Fibroblast of mammary gland (primary cell): ENCODE data around the gene RAI14.
A peak's percentile ranks its signal among the peaks of the same experiment; 100 is the strongest.
"Not testable (repeated sequence)": the region's sequence is repeated elsewhere in the genome, so short reads cannot be mapped to it uniquely, and the experiment has no call there.

Experiments used
- DNase-seq: peaks from one replicate; pipeline ENCODE4 v3.0.0-alpha.2; 2010; ENCODE audit warnings: low read depth
- H3K4me3 ChIP-seq: 2 replicates; pipeline ENCODE4 v1.5.1; 2011; ENCODE audit warnings: low read depth, mild to moderate bottlenecking, low read length, moderate library complexity; ENCODE audit not compliant: control insufficient read depth
- CTCF ChIP-seq: conservative IDR thresholded peaks from 2 replicates; pipeline ENCODE4 v1.5.1; 2011; ENCODE audit warnings: low read depth, low read length, inconsistent platforms; ENCODE audit not compliant: control insufficient read depth, insufficient read depth

The RAI14 gene

GRCh38 chr5:34826347-34826746 lies 170.2 kb downstream of the RAI14 start:
- no peak for TF ChIP-seq CTCF
- no peak for DNase-seq
- no peak overlapping the region for H3K4me3 ChIP-seq

GRCh38 chr5:34827588-34828506 lies 171.7 kb downstream of the RAI14 start:
- no peak for TF ChIP-seq CTCF
- no peak for DNase-seq
- no peak overlapping the region for H3K4me3 ChIP-seq

- H3K4me3 ChIP-seq, result not testable (repeated sequence)
Measured at GRCh38 chr5:34830827-34831226, 174.7 kb downstream of the RAI14 start.

GRCh38 chr5:34831303-34831702 lies 175.2 kb downstream of the RAI14 start:
- no peak overlapping the region for H3K4me3 ChIP-seq
- no peak for DNase-seq
- TF ChIP-seq CTCF, result no peak

More at GRCh38 chr5:34830827-34831226, 174.7 kb downstream of the RAI14 start:
- not testable (repeated sequence) for DNase-seq

- no peak for DNase-seq
- TF ChIP-seq CTCF, result no peak
- H3K4me3 ChIP-seq, result no peak overlapping the region
Measured at GRCh38 chr5:34832568-34832967, 176.4 kb downstream of the RAI14 start.

- no peak for DNase-seq
- no peak overlapping the region for H3K4me3 ChIP-seq
- TF ChIP-seq CTCF, result no peak
Measured at GRCh38 chr5:34833090-34833489, 177.0 kb downstream of the RAI14 start.

- peak; percentile 23 for DNase-seq
- no peak for TF ChIP-seq CTCF
- no peak overlapping the region for H3K4me3 ChIP-seq
Measured at GRCh38 chr5:34833976-34834793, 178.1 kb downstream of the RAI14 start.
